Kidney tubule cell (primary cell): ENCODE data around the gene FAM222B.
A peak's percentile ranks its signal among the peaks of the same experiment; 100 is the strongest.
"Not testable (repeated sequence)": the region's sequence is repeated elsewhere in the genome, so short reads cannot be mapped to it uniquely, and the experiment has no call there.

ENCODE experiments used
- DNase-seq: peaks from one replicate; pipeline ENCODE4 v3.0.0-alpha.2; 2018; ENCODE audit warnings: low spot score

Gene FAM222B

GRCh38 chr17:28842282-28843012 is at the start of gene FAM222B:
Gene FAM222B (minus strand): TSS chr17:28842790. CDS start chr17:28766667, 76,123 bp downstream.
- peak; percentile 87 for DNase-seq

GRCh38 chr17:28892024-28892423 is 49.4 kb upstream of the FAM222B start:
- no peak for DNase-seq

GRCh38 chr17:28891201-28891600 is 48.6 kb upstream of the FAM222B start:
- DNase-seq: no peak

GRCh38 chr17:28889996-28890395 is 47.4 kb upstream of the FAM222B start:
- no peak for DNase-seq

GRCh38 chr17:28888832-28889231 is 46.2 kb upstream of the FAM222B start:
- DNase-seq: no peak

- no peak for DNase-seq
These were observed 45.4 kb upstream of the FAM222B start for GRCh38 chr17:28887871-28888471.

GRCh38 chr17:28885951-28886350 is 43.4 kb upstream of the FAM222B start:
- DNase-seq: no peak

GRCh38 chr17:28885363-28885762 is 42.8 kb upstream of the FAM222B start:
- DNase-seq: no peak

- no peak for DNase-seq
These were observed 41.5 kb upstream of the FAM222B start for GRCh38 chr17:28883967-28884702.

GRCh38 chr17:28882154-28882895 is 39.7 kb upstream of the FAM222B start:
- DNase-seq: no peak

GRCh38 chr17:28881533-28882056 is 39.0 kb upstream of the FAM222B start:
- no peak for DNase-seq

GRCh38 chr17:28880572-28880945 is 38.0 kb upstream of the FAM222B start:
- no peak for DNase-seq

- DNase-seq: no peak
These were observed 37.4 kb upstream of the FAM222B start for GRCh38 chr17:28879886-28880571.

- DNase-seq: peak; percentile 51
These were observed 36.4 kb upstream of the FAM222B start for GRCh38 chr17:28878981-28879380.

- DNase-seq: peak; percentile 29
These were observed 35.7 kb upstream of the FAM222B start for GRCh38 chr17:28878158-28878910.

GRCh38 chr17:28877150-28877711 is 34.6 kb upstream of the FAM222B start:
- DNase-seq: not testable (repeated sequence)

- no peak for DNase-seq
These were observed 33.4 kb upstream of the FAM222B start for GRCh38 chr17:28875848-28876550.

GRCh38 chr17:28874750-28875149 is 32.2 kb upstream of the FAM222B start:
- no peak for DNase-seq

GRCh38 chr17:28873839-28874238 is 31.2 kb upstream of the FAM222B start:
- no peak for DNase-seq

- DNase-seq: no peak
These were observed 28.5 kb upstream of the FAM222B start for GRCh38 chr17:28871056-28871579.
